Thyroid gland (tissue), 4 donors: ENCODE data around the gene TRPM6. TPM values are rescaled to one million over a fixed set of nuclear protein-coding genes. Genes with fewer than 3 reads are reported as not detected.

Experiments
- DNase-seq, 2 donors: peaks; one replicate each; pipeline ENCODE4 v3.0.0-alpha.2; 2019
- H3K27ac ChIP-seq, 3 donors: fragments of 200-600 bp; sonication (generic); 1 replicate in 2 of 3; 2 replicates in 1 of 3; pipeline ENCODE4 v1.5.1; 2016 to 2019; ENCODE audit warnings: mild to moderate bottlenecking in 1 of 3, moderate library complexity in 1 of 3
- H3K27me3 ChIP-seq: fragments of 200-600 bp; sonication (generic); one replicate; pipeline ENCODE4 v1.5.1; 2019
- H3K36me3 ChIP-seq, 2 donors: fragments of 200-600 bp; sonication (generic); one replicate each; pipeline ENCODE4 v1.5.1; 2016 to 2019
- H3K4me1 ChIP-seq, 2 donors: fragments of 200-600 bp; sonication (generic); one replicate each; pipeline ENCODE4 v1.5.1; 2017 to 2019
- H3K4me3 ChIP-seq, 3 donors: fragments of 200-600 bp; sonication (generic); replicated peaks in 1 of 3; 1 replicate in 2 of 3; 2 replicates in 1 of 3; pipeline ENCODE4 v1.5.1; 2016; ENCODE audit warnings: mild to moderate bottlenecking in 1 of 3
- H3K9me3 ChIP-seq: fragments of 200-600 bp; sonication (generic); one replicate; pipeline ENCODE4 v1.5.1; 2017
- CTCF ChIP-seq, 6 experiments: fragments of 200-600 bp in 3 of 6; fragments of 450-650 bp in 3 of 6; sonication (generic) in 3 of 6; IDR thresholded peaks; one replicate each; pipeline ENCODE4 v1.5.1; 2016 to 2019; ENCODE audit warnings: antibody characterized with exemption in 6 of 6, mild to moderate bottlenecking in 2 of 6, inconsistent platforms in 1 of 6, moderate library complexity in 1 of 6
- WGBS, 2 donors: methylation state at CpG; one replicate each; pipeline ENCODE4 v1.1.5; 2017; 5-methylcytosine and 5-hydroxymethylcytosine counted together
- intact Hi-C: fragments of 100-400 bp; cut with DNase I; formaldehyde crosslinking; loops from one replicate; pipeline ENCODE4 v1.15.1; 2023
- small RNA-seq: library from RNA; depleted of rRNA; stranded (forward); fragments of <200 nt; gene quantifications from one replicate; pipeline ENCODE3, GENCODE V24; 2016
- total RNA-seq, 4 donors: library from RNA; depleted of rRNA; stranded (reverse); fragments of >200 nt; gene quantifications; one replicate each; pipeline ENCODE4 v1.2.3, GENCODE V29; 2016

TRPM6 gene
- total RNA-seq, 4 donors from 2014 or later: 0.44 to 0.83 (median 0.66) TPM

GRCh38 chr9:74674077-74674476 is 213.6 kb downstream of the TRPM6 start:
- WGBS, 2 donors: 75 to 84% methylated on average over 6 of the region's 6 CpGs
- no peaks in the 10 kb centered on the region for H3K4me1 ChIP-seq
- TF ChIP-seq CTCF (IDR thresholded peaks at IDR 0.05): no peak
- no peak for DNase-seq
- intact Hi-C loops: no loop called here
- no peaks in the 10 kb centered on the region for H3K27me3 ChIP-seq
- H3K4me3 ChIP-seq: no peak overlapping the region
- no peak overlapping the region for H3K27ac ChIP-seq
- H3K36me3 ChIP-seq: no peaks in the 10 kb centered on the region
- no peaks in the 10 kb centered on the region for H3K9me3 ChIP-seq

Small RNA genes lying within 50 kb of the gene (small RNA-seq; reads per million reads assigned to genes)
- not detected for gene RNU6-445P

Other genes with a start within 250 kb of the TRPM6 start
- gene C9orf40, start 65.0 kb upstream of the TRPM6 start, total RNA-seq: 1 to 10 TPM; 2.5 to 4.0 (median 3.3) TPM
- 10 to 100 TPM; 31.4 to 46.5 (median 37.6) TPM for gene CARNMT1, start 140.4 kb upstream of the TRPM6 start, total RNA-seq
- gene NMRK1, start 200.2 kb upstream of the TRPM6 start, total RNA-seq: 10 to 100 TPM; 20.8 to 53.8 (median 28.1) TPM
- 10 to 100 TPM; 34.7 to 36.6 (median 35.6) TPM for gene OSTF1, start 200.6 kb upstream of the TRPM6 start, total RNA-seq